ENCODE results near the gene NRARP.
A peak's percentile ranks its signal among the peaks of the same experiment; 100 is the strongest.
"Not testable (repeated sequence)": the region's sequence is repeated elsewhere in the genome, so short reads cannot be mapped to it uniquely, and the experiment has no call there.

NRARP gene

GRCh38 chr9:137266585-137267453 is 35.3 kb downstream of the NRARP start:
- FAIRE-seq (no peak), DNase-seq (ENCODE audit: insufficient read length, low spot score) (no peak)
- TF ChIP-seq SPI1 (IDR thresholded peaks at IDR 0.05; ENCODE audit: low read depth, low read length) (no peak), PAX5 (IDR thresholded peaks at IDR 0.05; ENCODE audit: insufficient read depth, low read length, severe bottlenecking) (no peak), POLR2A (IDR thresholded peaks at IDR 0.05; ENCODE audit: low read depth, low read length) (no peak), TAF1 (IDR thresholded peaks at IDR 0.05; ENCODE audit: low read depth, low read length) (no peak), POLR2AphosphoS5 (IDR thresholded peaks at IDR 0.05; ENCODE audit: low read depth, low read length) (no peak), POU2F2 (IDR thresholded peaks at IDR 0.05; ENCODE audit: low read depth, low read length) (no peak)

- no peak for DNase-seq (ENCODE audit: insufficient read length, low spot score)
- TF ChIP-seq POLR2A (IDR thresholded peaks at IDR 0.05; ENCODE audit: low read depth, low read length) (no peak), POU2F2 (IDR thresholded peaks at IDR 0.05; ENCODE audit: low read depth, low read length) (no peak), POLR2AphosphoS5 (IDR thresholded peaks at IDR 0.05; ENCODE audit: low read depth, low read length) (no peak), PAX5 (IDR thresholded peaks at IDR 0.05; ENCODE audit: insufficient read depth, low read length, severe bottlenecking) (no peak), TAF1 (IDR thresholded peaks at IDR 0.05; ENCODE audit: low read depth, low read length) (no peak), SPI1 (IDR thresholded peaks at IDR 0.05; ENCODE audit: low read depth, low read length) (no peak)
- no peak for FAIRE-seq
These were observed 35.9 kb downstream of the NRARP start for GRCh38 chr9:137266162-137266527.

- TF ChIP-seq POLR2AphosphoS5 (IDR thresholded peaks at IDR 0.05; ENCODE audit: low read depth, low read length) = no peak
- TF ChIP-seq TAF1 (IDR thresholded peaks at IDR 0.05; ENCODE audit: low read depth, low read length) = no peak
- TF ChIP-seq SPI1 (IDR thresholded peaks at IDR 0.05; ENCODE audit: low read depth, low read length) = no peak
- TF ChIP-seq PAX5 (IDR thresholded peaks at IDR 0.05; ENCODE audit: insufficient read depth, low read length, severe bottlenecking) = no peak
- no peak for TF ChIP-seq POU2F2 (IDR thresholded peaks at IDR 0.05; ENCODE audit: low read depth, low read length)
- TF ChIP-seq POLR2A (IDR thresholded peaks at IDR 0.05; ENCODE audit: low read depth, low read length) = no peak
- no peak for FAIRE-seq
- no peak for DNase-seq (ENCODE audit: insufficient read length, low spot score)
These were observed 36.4 kb downstream of the NRARP start for GRCh38 chr9:137265496-137266161.

GRCh38 chr9:137264067-137264466 is 38.0 kb downstream of the NRARP start:
- TF ChIP-seq POLR2A (IDR thresholded peaks at IDR 0.05; ENCODE audit: low read depth, low read length) (no peak), TAF1 (IDR thresholded peaks at IDR 0.05; ENCODE audit: low read depth, low read length) (no peak), POU2F2 (IDR thresholded peaks at IDR 0.05; ENCODE audit: low read depth, low read length) (no peak), POLR2AphosphoS5 (IDR thresholded peaks at IDR 0.05; ENCODE audit: low read depth, low read length) (no peak), SPI1 (IDR thresholded peaks at IDR 0.05; ENCODE audit: low read depth, low read length) (no peak), PAX5 (IDR thresholded peaks at IDR 0.05; ENCODE audit: insufficient read depth, low read length, severe bottlenecking) (no peak)
- no peak for DNase-seq (ENCODE audit: insufficient read length, low spot score)
- FAIRE-seq = no peak

GRCh38 chr9:137263506-137263905 is 38.6 kb downstream of the NRARP start:
- no peak for FAIRE-seq

GRCh38 chr9:137262909-137263285 is 39.2 kb downstream of the NRARP start:
- no peak for DNase-seq (ENCODE audit: insufficient read length, low spot score)
- TF ChIP-seq POLR2AphosphoS5 (IDR thresholded peaks at IDR 0.05; ENCODE audit: low read depth, low read length) (no peak), POU2F2 (IDR thresholded peaks at IDR 0.05; ENCODE audit: low read depth, low read length) (no peak)
- no peak for FAIRE-seq

More at GRCh38 chr9:137263506-137263905, 38.6 kb downstream of the NRARP start:
- DNase-seq (ENCODE audit: insufficient read length, low spot score) = no peak
- TF ChIP-seq POLR2A (IDR thresholded peaks at IDR 0.05; ENCODE audit: low read depth, low read length) (no peak), POU2F2 (IDR thresholded peaks at IDR 0.05; ENCODE audit: low read depth, low read length) (no peak), SPI1 (IDR thresholded peaks at IDR 0.05; ENCODE audit: low read depth, low read length) (no peak), POLR2AphosphoS5 (IDR thresholded peaks at IDR 0.05; ENCODE audit: low read depth, low read length) (no peak), TAF1 (IDR thresholded peaks at IDR 0.05; ENCODE audit: low read depth, low read length) (no peak), PAX5 (IDR thresholded peaks at IDR 0.05; ENCODE audit: insufficient read depth, low read length, severe bottlenecking) (no peak)

- peak; percentile 40 for FAIRE-seq
- not testable (repeated sequence) for DNase-seq (ENCODE audit: insufficient read length, low spot score)
These were observed 39.7 kb downstream of the NRARP start for GRCh38 chr9:137262173-137262908.

- TF ChIP-seq TAF1 (IDR thresholded peaks at IDR 0.05; ENCODE audit: low read depth, low read length) (no peak), POLR2AphosphoS5 (IDR thresholded peaks at IDR 0.05; ENCODE audit: low read depth, low read length) (no peak), PAX5 (IDR thresholded peaks at IDR 0.05; ENCODE audit: insufficient read depth, low read length, severe bottlenecking) (no peak), POLR2A (IDR thresholded peaks at IDR 0.05; ENCODE audit: low read depth, low read length) (no peak), POU2F2 (IDR thresholded peaks at IDR 0.05; ENCODE audit: low read depth, low read length) (no peak), SPI1 (IDR thresholded peaks at IDR 0.05; ENCODE audit: low read depth, low read length) (no peak)
- FAIRE-seq = no peak
- DNase-seq (ENCODE audit: insufficient read length, low spot score) = no peak
These were observed 45.2 kb downstream of the NRARP start for GRCh38 chr9:137256856-137257255.

- FAIRE-seq (no peak), DNase-seq (ENCODE audit: insufficient read length, low spot score) (no peak)
- no peak for TF ChIP-seq POLR2AphosphoS5 (IDR thresholded peaks at IDR 0.05; ENCODE audit: low read depth, low read length)
- no peak for TF ChIP-seq TAF1 (IDR thresholded peaks at IDR 0.05; ENCODE audit: low read depth, low read length)
- no peak for TF ChIP-seq POU2F2 (IDR thresholded peaks at IDR 0.05; ENCODE audit: low read depth, low read length)
- no peak for TF ChIP-seq POLR2A (IDR thresholded peaks at IDR 0.05; ENCODE audit: low read depth, low read length)
- no peak for TF ChIP-seq SPI1 (IDR thresholded peaks at IDR 0.05; ENCODE audit: low read depth, low read length)
- TF ChIP-seq PAX5 (IDR thresholded peaks at IDR 0.05; ENCODE audit: insufficient read depth, low read length, severe bottlenecking) = no peak
These were observed 45.7 kb downstream of the NRARP start for GRCh38 chr9:137256362-137256761.

Measured in GM12891 (cell line).